ENCODE measurements around the gene BRF1. TPM values are rescaled to one million over a fixed set of nuclear protein-coding genes. Genes with fewer than 3 reads are reported as not detected.
"Not testable (repeated sequence)": the region's sequence is repeated elsewhere in the genome, so short reads cannot be mapped to it uniquely, and the experiment has no call there.

The BRF1 gene
- total RNA-seq, 1 experiment from 2014 or later, result 17.1 TPM

GRCh38 chr14:105317546-105317945 is 16.7 kb upstream of the BRF1 start:
- no peak for DNase-seq (ENCODE audit: extremely low read depth, low read depth)

- no peak for DNase-seq (ENCODE audit: extremely low read depth, low read depth)
These were observed 16.2 kb upstream of the BRF1 start for GRCh38 chr14:105316968-105317510.

GRCh38 chr14:105316577-105316941 is 15.8 kb upstream of the BRF1 start:
- DNase-seq (ENCODE audit: extremely low read depth, low read depth), result no peak

GRCh38 chr14:105315941-105316576 is 15.3 kb upstream of the BRF1 start:
- DNase-seq (ENCODE audit: extremely low read depth, low read depth), result no peak

- DNase-seq (ENCODE audit: extremely low read depth, low read depth), result no peak
These were observed 14.5 kb upstream of the BRF1 start for GRCh38 chr14:105315211-105315721.

- DNase-seq (ENCODE audit: extremely low read depth, low read depth), result peak; percentile 82
These were observed 13.7 kb upstream of the BRF1 start, which contains the start of gene PACS2 for GRCh38 chr14:105314287-105315200. TSS of gene PACS2 (plus strand) at chr14:105314748. CDS start at chr14:105314919, 171 bp downstream.

GRCh38 chr14:105313381-105314286 is 12.8 kb upstream of the BRF1 start:
- no peak for DNase-seq (ENCODE audit: extremely low read depth, low read depth)

GRCh38 chr14:105312973-105313372 is 12.2 kb upstream of the BRF1 start:
- DNase-seq (ENCODE audit: extremely low read depth, low read depth), result no peak

- no peak for DNase-seq (ENCODE audit: extremely low read depth, low read depth)
These were observed 11.0 kb upstream of the BRF1 start for GRCh38 chr14:105311838-105312237.

- no peak for DNase-seq (ENCODE audit: extremely low read depth, low read depth)
These were observed 8.6 kb upstream of the BRF1 start for GRCh38 chr14:105309371-105309770.

GRCh38 chr14:105307052-105307727 is 6.4 kb upstream of the BRF1 start:
- no peak for DNase-seq (ENCODE audit: extremely low read depth, low read depth)

- DNase-seq (ENCODE audit: extremely low read depth, low read depth), result no peak
These were observed 5.0 kb upstream of the BRF1 start for GRCh38 chr14:105305791-105306190.

- DNase-seq (ENCODE audit: extremely low read depth, low read depth), result no peak
These were observed 4.5 kb upstream of the BRF1 start for GRCh38 chr14:105305345-105305744.

- no peak for DNase-seq (ENCODE audit: extremely low read depth, low read depth)
These were observed 3.8 kb upstream of the BRF1 start for GRCh38 chr14:105304565-105304964.

GRCh38 chr14:105303949-105304348 is 3.1 kb upstream of the BRF1 start:
- DNase-seq (ENCODE audit: extremely low read depth, low read depth), result no peak

GRCh38 chr14:105301915-105302249 is 1.1 kb upstream of the BRF1 start:
- DNase-seq (ENCODE audit: extremely low read depth, low read depth), result not testable (repeated sequence)

GRCh38 chr14:105301103-105301914 is 508 bp upstream of the BRF1 start:
- peak; percentile 95 for DNase-seq (ENCODE audit: extremely low read depth, low read depth)

- no peak for DNase-seq (ENCODE audit: extremely low read depth, low read depth)
These were observed 903 bp downstream of the BRF1 start for GRCh38 chr14:105299654-105300541.

All from NCI-H460 (cell line).